Lower leg skin (tissue), 3 donors: ENCODE measurements around the gene SLC6A16.

Experiments used
- CTCF ChIP-seq, 3 donors: fragments of 450-650 bp; IDR thresholded peaks; one replicate each; pipeline ENCODE4 v1.5.1; 2016; ENCODE audit warnings: antibody characterized with exemption in 3 of 3, mild to moderate bottlenecking in 3 of 3, moderate library complexity in 2 of 3
- POLR2A ChIP-seq, 2 donors: fragments of 450-650 bp; IDR thresholded peaks; one replicate each; pipeline ENCODE4 v1.6.1; 2016 to 2017; ENCODE audit warnings: antibody characterized with exemption in 2 of 2, mild to moderate bottlenecking in 1 of 2, moderate library complexity in 1 of 2

GRCh38 chr19:49247676-49248075, 77.3 kb downstream of the SLC6A16 start:
- TF ChIP-seq CTCF (IDR thresholded peaks at IDR 0.05) (no peak), POLR2A (IDR thresholded peaks at IDR 0.05) (no peak)
